ENCODE measurements around the gene TRAF7.

Gene TRAF7

GRCh38 chr16:2204416-2205103 lies 49.0 kb downstream of the TRAF7 start:
- DNase-seq: no peak

DNA sequence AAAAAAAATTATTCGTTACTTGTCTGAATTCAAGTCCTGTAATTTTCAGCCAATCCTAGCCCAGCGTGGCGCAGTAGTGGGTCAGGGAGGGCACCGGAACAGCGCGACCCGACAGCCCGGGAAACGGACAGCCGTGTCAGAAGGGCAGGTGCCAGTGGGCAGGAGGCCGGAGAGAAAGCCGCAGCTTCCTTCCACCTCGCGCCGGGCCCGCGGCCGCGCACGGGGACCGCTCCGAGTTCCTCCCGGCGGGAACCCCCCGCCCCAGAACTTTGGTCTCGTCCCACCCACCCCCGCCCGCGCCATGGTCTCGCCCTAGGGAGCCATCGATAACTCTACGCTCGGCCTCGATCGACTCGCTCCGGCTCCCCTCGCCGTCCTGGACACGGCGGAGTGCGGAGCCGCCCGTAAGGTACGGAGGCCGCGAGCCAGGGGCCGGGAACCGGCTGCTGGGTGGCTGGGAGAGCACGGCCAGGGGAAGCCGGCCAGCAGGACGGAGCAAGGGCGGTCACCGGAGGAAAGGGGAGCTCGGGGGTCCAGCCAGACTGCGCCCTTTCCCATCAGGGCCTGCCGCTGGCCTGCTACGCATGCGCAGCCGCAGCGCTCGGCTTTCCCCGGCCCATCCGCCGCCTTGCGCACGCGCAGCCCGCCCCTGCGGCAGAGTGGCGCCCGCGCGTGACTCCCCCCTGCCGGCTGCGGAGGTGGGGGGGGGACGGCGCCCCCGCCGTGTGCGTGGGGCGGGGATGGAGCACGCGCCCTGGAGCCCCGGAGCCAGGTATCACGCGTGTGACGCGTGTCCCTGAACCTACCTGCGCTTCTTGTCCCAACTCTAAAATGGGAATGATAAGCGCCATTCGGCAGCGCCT lies 49.8 kb downstream of the TRAF7 start, which contains the start of gene MLST8:
MLST8 (plus strand) TSS at position 351 of the 863 bp plus-strand sequence. CDS start 632 bp downstream, outside the sequence.
- peak; percentile 89 to 94 for DNase-seq

- no peak for DNase-seq
Measured at GRCh38 chr16:2205967-2206313, 50.4 kb downstream of the TRAF7 start.

DNA sequence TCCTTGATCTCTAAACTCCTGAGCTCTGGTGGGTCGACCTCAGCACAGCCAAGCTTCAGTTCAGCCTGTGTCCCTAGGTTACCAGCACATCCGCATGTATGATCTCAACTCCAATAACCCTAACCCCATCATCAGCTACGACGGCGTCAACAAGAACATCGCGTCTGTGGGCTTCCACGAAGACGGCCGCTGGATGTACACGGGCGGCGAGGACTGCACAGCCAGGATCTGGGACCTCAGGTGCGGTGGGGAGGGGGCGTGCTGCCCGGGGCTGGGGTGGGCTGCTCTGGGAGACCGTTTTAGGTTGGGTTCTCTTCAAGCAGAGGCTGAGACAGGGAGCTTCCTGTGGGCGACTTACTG lies 50.8 kb downstream of the TRAF7 start:
- DNase-seq: no peak

GRCh38 chr16:2206780-2207433 lies 51.3 kb downstream of the TRAF7 start:
- no peak for DNase-seq

- no peak for DNase-seq
Measured at GRCh38 chr16:2207872-2208271, 52.3 kb downstream of the TRAF7 start.

DNA sequence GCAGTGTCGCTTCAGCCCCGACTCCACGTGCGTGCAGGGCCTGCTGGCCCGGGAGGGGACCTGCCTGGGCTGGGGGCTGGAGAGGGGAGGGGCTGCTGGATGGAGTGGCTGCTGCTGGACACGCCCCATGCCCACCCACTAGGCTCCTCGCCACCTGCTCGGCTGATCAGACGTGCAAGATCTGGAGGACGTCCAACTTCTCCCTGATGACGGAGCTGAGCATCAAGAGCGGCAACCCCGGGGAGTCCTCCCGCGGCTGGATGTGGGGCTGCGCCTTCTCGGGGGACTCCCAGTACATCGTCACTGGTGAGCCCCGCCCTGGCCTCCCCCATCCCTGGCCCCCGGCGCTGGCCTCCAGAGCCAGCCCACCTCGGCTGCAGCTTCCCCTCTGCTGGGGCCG lies 52.7 kb downstream of the TRAF7 start:
- DNase-seq: no peak

DNA sequence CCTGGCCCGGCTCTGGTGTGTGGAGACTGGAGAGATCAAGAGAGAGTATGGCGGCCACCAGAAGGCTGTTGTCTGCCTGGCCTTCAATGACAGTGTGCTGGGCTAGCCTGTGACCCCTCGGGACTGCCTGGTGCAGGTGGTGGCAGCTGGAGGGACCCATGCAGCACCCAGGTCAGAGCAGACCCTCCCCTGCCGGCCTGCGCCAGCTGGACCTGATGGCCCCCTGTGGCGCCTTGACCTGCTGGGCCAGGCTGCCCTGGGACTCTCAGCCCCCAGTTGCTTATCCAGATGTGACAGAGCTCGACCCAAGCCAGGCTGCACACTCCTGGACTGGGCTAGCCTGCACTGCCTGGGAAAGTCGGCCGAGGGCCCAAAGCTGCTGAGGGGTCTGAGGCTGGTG lies 53.2 kb downstream of the TRAF7 start:
- DNase-seq: no peak

DNA sequence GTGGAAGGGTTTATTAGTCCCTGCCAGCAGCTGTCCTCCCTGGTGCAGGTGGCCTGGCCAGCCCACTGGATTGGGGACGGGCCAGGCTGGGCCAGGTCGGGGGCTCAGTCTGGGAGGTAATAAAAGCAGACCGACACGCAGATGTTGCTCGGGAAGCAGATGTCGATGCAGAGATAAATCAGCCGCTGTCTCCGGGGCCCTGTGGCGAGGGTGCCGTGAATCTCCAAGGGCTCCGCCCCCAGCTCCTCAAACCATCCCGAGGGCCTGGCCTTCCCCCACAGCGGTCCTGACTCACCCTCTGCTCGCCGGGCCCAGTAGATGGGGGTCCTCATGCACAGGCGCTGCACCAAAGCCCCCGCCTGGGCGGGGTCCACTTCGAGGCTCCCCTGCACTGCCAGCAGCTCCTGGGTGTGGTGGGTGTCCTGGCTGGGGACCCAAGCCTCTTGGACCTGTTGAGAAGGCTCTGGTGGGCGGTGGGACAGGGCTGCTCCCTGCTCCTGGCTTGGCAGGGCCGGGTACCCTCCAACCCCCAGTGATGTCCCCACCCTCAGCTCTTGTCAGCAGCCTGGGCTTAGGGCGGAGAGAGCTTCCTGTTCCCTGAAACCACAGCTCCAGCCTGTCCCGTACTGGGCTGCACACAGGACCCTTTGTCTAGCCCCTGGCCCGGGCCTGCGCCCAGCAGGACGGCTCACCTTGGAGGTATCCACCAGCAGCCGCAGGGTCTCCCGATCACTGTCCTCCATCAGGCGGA lies 53.9 kb downstream of the TRAF7 start:
- DNase-seq: no peak

- no peak for DNase-seq
Measured at GRCh38 chr16:2210009-2210332, 54.4 kb downstream of the TRAF7 start.

DNA sequence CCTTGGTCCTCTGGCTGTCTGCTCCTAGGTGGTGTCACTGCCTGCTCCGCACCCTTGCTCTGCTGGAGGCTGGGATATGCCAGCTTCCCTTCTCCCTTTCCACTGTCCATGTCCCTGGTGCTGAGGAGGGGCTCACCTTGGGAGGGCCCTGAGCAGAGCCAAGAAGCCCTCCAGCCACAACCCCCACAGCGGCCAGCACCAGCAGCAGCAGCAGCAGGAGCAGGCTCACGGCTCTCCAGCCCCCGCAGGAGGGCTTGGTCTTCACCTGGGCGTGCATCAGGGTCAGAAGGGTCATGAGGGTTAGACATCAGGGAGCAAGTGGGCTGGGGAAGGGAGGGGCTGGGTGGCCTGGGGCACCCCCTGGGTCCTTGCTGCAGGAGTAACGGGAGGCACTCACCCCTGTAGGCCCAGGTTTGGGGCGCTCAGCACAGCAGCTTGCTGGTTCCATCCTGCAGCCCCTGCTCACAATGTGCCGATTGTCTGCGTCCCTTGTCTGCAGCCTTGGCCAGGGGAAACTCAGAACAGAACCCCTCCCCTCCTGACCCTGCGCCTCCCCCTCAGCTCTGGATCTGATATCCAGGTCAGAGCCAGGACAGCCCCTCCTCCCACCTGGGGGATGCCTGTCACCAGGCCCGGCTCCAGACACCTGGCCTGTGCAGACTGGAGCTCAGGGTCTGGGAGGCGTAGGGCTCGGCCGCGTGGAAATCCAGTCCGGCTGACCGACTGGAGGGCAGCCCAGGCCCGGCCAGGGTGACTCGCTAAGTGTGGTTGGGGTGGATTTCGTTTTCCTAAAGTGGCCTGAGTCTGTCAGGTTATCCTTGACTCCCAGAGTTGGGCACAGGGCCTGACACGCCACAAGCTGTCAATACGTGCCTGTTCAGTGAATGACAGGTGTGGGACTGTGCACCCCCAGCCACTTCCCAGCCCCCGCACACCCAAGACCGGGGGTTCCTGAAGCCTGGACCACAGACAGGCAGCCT lies 55.1 kb downstream of the TRAF7 start, which contains the start of gene BRICD5:
BRICD5 (minus strand) TSS at position 478 of the 980 bp plus-strand sequence; CDS start at position 448, 30 bp downstream.
- DNase-seq: no peak

GRCh38 chr16:2211923-2212347 lies 56.4 kb downstream of the TRAF7 start:
- DNase-seq: no peak

DNA sequence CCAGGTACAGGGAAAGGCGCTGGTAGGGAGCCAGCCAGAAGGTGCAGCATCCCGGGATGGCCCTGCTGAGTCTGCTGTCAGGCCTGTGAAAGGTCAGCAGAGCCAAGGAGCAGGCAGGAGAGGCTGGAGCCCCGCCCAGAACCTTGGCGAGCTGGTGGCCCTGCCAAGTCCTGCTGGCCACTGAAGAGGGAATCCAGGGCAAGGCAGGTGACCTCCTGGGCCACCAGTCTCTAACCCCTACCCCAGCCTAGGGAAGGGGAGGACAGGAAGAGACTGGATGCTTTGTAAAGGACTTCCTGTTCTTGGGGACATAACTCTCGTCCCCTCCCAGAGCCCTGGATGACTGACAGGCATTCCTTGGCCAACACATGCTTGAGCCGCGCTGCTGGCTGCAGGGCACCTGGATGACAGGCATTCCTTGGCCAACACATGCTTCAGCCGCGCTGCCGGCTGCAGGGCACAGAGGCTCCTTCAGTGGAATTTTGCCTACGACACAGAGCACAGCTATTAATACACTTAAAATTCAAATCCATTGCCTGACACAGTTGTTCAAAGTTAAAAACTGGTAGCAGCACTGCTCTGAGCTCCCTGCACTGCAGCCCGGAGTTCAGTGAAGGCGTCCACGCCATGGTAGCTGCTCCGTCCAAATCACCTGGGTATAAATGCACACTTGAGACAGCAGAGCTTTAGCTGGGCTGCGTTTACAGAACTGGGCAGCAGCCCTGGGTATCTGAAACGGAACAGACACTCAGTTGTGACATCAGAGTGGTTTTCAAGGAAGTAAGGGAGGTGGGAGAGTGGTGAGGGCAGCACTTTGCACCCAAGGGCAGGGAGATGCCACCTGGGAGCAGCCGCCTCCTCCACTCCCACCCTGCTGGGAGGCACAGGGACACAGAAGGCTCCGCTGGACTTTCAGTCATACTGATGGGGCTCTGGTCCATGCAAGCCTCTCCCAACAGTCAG lies 57.1 kb downstream of the TRAF7 start:
- DNase-seq: no peak

- no peak for DNase-seq
Measured at GRCh38 chr16:2213817-2214718, 58.5 kb downstream of the TRAF7 start.

- no peak for DNase-seq
Measured at GRCh38 chr16:2214719-2214968, 59.1 kb downstream of the TRAF7 start, which contains the start of gene PGP. PGP (minus strand) TSS chr16:2214840; CDS start chr16:2214777, 63 bp downstream.

- DNase-seq: no peak
Measured at GRCh38 chr16:2216330-2216729, 60.7 kb downstream of the TRAF7 start.

GRCh38 chr16:2223221-2223941 lies 67.8 kb downstream of the TRAF7 start, which contains the start of gene E4F1:
E4F1 (plus strand) TSS chr16:2223591; CDS start chr16:2223614, 23 bp downstream.
- DNase-seq: peak; percentile 100

DNA sequence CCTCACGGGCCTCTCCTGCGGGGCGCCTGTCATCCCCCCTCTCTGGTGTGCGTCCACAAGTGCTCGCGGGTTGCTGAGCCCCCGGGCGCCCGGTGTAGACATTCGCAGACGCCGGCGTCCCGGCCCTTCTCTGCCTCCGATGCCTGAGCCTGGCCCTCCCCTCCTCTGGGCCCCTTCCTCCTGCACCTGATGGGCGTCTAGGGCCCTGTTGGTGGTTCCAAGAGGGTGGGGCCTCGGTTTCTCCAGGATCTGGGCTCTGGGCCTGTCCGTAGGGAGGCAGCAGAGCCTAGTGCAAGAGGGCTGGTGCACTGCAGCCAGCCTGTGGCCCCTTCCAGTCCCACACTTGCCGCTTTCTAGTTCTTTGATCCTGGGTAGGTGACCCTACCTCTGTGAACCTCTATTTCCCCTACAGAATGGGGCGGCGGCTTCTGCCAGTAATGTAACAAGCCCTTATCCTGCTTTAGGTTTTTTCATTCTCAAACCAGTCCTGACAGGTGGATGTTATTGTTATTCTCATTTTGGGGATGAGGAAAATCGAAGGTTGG lies 68.4 kb downstream of the TRAF7 start:
- DNase-seq: peak in 1 of 2 donors; percentile 18
